ENCODE results near the gene TSTD1. TPM values are rescaled to one million over a fixed set of nuclear protein-coding genes. Genes with fewer than 3 reads are reported as not detected.
"Not testable (repeated sequence)": the region's sequence is repeated elsewhere in the genome, so short reads cannot be mapped to it uniquely, and the experiment has no call there.

Gene TSTD1
- total and polyA plus RNA-seq, 9 donors: 13.6 to 200 (median 50.3) TPM

DNA sequence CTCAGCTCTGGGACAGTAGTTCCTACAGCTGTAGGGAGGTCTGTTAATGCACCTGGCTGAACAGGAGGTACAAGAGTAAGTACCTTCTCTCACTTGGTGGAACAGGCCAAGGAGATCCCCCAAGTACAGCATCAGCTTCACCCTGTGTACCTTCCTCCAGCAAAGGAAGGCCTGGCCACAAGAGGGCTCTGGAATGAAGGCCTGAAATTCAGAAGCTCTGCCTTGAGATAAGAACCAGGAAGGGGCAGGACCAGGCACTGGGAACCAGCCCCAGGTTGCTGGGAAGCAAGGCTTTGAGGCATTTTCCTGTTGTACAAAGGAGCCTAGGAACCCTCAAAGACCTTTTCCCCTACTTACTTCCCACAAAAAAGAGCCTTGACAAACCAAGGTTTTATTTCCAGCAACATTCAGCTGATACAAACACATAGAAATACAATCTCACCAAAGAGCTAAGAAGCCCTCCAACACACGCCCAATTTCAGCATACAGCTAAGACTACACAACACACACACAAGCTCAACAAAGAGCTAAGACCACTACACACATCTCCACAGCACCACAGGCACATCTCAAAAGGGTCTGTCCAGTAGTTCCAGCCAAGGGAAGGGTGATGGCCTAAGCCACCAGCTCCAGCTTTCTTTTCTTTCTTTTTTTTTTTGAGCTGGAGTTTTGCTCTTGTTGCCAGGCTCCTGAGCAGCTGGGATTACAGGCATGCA lies 41.3 kb downstream of the TSTD1 start:
- peak; percentile 43 to 67 (median 63) for DNase-seq
- H3K4me3 ChIP-seq: no peak overlapping the region
- H3K36me3 ChIP-seq: no peaks in the 10 kb centered on the region
- H3K9me3 ChIP-seq: no peaks in the 10 kb centered on the region
- TF ChIP-seq CTCF (IDR thresholded peaks at IDR 0.05) (peak in 2 of 3 donors; percentile 9 to 15), POLR2A (IDR thresholded peaks at IDR 0.05) (no peak)
- no peaks in the 10 kb centered on the region for H3K27me3 ChIP-seq
- peak overlapping the region in 1 of 2 donors; percentile 29 for H3K27ac ChIP-seq
- WGBS, 3 donors: 47 to 69% (median 69%) methylated on average over 1 of the region's 1 CpG
- intact Hi-C loops (cut with DNase I): loop anchor here in 3 of 4 donors (5.0 to 10.0 kb wide), 3 partner anchors 45 to 273 kb away; partner anchors contain the start of gene KLHDC9 (in 2 of the 3)
- H3K4me1 ChIP-seq (ENCODE audit: insufficient read depth): no peaks in the 10 kb centered on the region

DNA sequence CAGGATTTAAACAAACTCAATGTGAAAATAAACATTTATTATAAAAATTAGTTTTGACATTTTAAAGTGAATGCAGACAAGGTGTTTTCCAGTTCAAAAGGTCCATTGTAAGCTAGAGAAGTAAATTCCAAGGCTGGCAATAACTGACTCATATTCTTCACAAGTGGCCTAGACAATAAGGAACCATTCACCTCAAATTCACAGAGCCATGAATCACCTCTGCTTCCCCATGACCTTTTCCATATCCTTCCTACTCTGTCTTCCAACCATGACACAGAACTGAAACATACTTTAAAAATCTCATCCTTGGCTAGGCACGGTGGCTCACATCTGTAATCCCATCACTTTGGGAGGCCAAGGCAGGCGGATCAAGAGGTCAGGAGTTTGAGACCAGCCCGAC lies 42.6 kb downstream of the TSTD1 start:
- Histone ChIP-seq H3K27ac (no peak overlapping the region), H3K4me1 (ENCODE audit: insufficient read depth) (no peaks in the 10 kb centered on the region), H3K27me3 (no peaks in the 10 kb centered on the region), H3K9me3 (no peaks in the 10 kb centered on the region), H3K4me3 (no peak overlapping the region), H3K36me3 (no peaks in the 10 kb centered on the region)
- WGBS, 3 donors: 77 to 90% (median 83%) methylated on average over 3 of the region's 3 CpGs
- DNase-seq: no peak
- intact Hi-C loops (cut with DNase I): loop anchor here in 3 of 4 donors (5.0 to 10.0 kb wide), 3 partner anchors 46 to 271 kb away; partner anchors contain the start of gene KLHDC9 (in 2 of the 3)
- TF ChIP-seq POLR2A (IDR thresholded peaks at IDR 0.05): no peak
- no peak for TF ChIP-seq EP300 (IDR thresholded peaks at IDR 0.05)
- no peak for TF ChIP-seq CTCF (IDR thresholded peaks at IDR 0.05)

GRCh38 chr1:160993544-160994193 lies 45.1 kb downstream of the TSTD1 start:
- Histone ChIP-seq H3K9me3 (no peaks in the 10 kb centered on the region), H3K27ac (no peak overlapping the region), H3K4me1 (ENCODE audit: insufficient read depth) (no peaks in the 10 kb centered on the region), H3K27me3 (no peaks in the 10 kb centered on the region), H3K36me3 (no peaks in the 10 kb centered on the region), H3K4me3 (no peak overlapping the region)
- no peak for DNase-seq
- intact Hi-C loops (cut with DNase I): loop anchor here in 3 of 4 donors (2.0 to 10.0 kb wide), 4 partner anchors 101 to 269 kb away; partner anchors contain the start of gene KLHDC9 (in 2 of the 3)
- 73 to 74% (median 73%) methylated on average over 14 of the region's 14 CpGs for WGBS, 3 donors
- TF ChIP-seq CTCF (IDR thresholded peaks at IDR 0.05) (peak in 1 of 3 donors; percentile 41), POLR2A (IDR thresholded peaks at IDR 0.05) (no peak)

DNA sequence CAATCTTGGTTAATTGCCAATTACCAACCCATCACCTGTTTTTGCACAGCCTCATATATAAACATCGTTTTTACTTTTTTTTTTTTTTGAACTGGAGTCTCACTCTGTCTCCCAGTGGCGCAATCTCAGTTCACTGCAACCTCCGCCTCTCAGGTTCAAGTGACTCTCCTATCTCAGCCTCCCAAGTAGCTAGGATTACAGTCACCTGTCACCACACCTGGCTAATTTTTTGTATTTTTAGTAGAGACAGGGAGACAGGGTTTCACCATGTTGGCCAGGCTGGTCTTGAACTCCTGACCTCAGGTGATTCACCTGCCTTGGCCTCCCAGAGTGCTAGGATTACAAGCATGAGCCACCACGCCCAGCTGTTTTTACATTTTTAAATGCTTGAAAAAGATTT lies 46.7 kb downstream of the TSTD1 start:
- DNase-seq; H3K4me3 ChIP-seq; H3K27me3 ChIP-seq; H3K4me1 ChIP-seq (ENCODE audit: insufficient read depth); H3K27ac ChIP-seq; H3K9me3 ChIP-seq; H3K36me3 ChIP-seq: not testable (repeated sequence)
- 84 to 85% (median 85%) methylated on average over 4 of the region's 4 CpGs for WGBS, 3 donors
- intact Hi-C loops (cut with DNase I): loop anchor here in 3 of 4 donors (5.0 to 10.0 kb wide), 3 partner anchors 103 to 267 kb away; partner anchors contain the start of gene KLHDC9 (in 2 of the 3)

Small RNA genes lying within 50 kb of the gene (small RNA-seq; reads per million reads assigned to genes)
- not detected for gene AL591806.2

Other genes with a start within 250 kb of the TSTD1 start
- gene LY9, start 242.8 kb downstream of the TSTD1 start, total RNA-seq: under 1 TPM in 5 of 7 donors, not detected in 2; 0.15 to 0.90 (median 0.45) TPM
- gene LY9, start 242.8 kb downstream of the TSTD1 start, polyA plus RNA-seq: 1 to 10 TPM in 1 of 2 donors, under 1 TPM in 1; 0.24 to 2.9 TPM
- gene CD244, start 176.1 kb downstream of the TSTD1 start, total RNA-seq: 1 to 10 TPM in 2 of 7 donors, under 1 TPM in 5; 0.45 to 3.1 (median 0.51) TPM
- gene CD244, start 176.1 kb downstream of the TSTD1 start, polyA plus RNA-seq: 1 to 10 TPM in 1 of 2 donors, under 1 TPM in 1; 0.75 to 2.8 TPM
- gene ITLN1, start 153.8 kb downstream of the TSTD1 start, total RNA-seq: 1,000 to 10,000 TPM in 1 of 7 donors, 10 to 100 TPM in 1, 1 to 10 TPM in 4, under 1 TPM in 1; 0.48 to 1,183 (median 2.0) TPM
- gene ITLN1, start 153.8 kb downstream of the TSTD1 start, polyA plus RNA-seq: 10 to 100 TPM in 1 of 2 donors, 1 to 10 TPM in 1; 4.5 to 44.1 TPM
- gene ITLN2, start 84.2 kb downstream of the TSTD1 start, total RNA-seq: 1 to 10 TPM in 6 of 7 donors, under 1 TPM in 1; 0.53 to 7.2 (median 2.1) TPM
- 1 to 10 TPM; 3.4 to 7.6 TPM for gene ITLN2, start 84.2 kb downstream of the TSTD1 start, polyA plus RNA-seq
- 10 to 100 TPM; 14.8 to 62.7 (median 34.9) TPM for gene F11R, start 17.8 kb downstream of the TSTD1 start, total RNA-seq
- gene F11R, start 17.8 kb downstream of the TSTD1 start, polyA plus RNA-seq: 10 to 100 TPM; 26.1 to 68.5 TPM
- gene USF1, start 7.0 kb upstream of the TSTD1 start, total RNA-seq: 10 to 100 TPM; 28.1 to 49.6 (median 44.0) TPM
- gene USF1, start 7.0 kb upstream of the TSTD1 start, polyA plus RNA-seq: 10 to 100 TPM; 38.8 to 54.8 TPM
- 1 to 10 TPM; 1.7 to 6.3 (median 2.8) TPM for gene ARHGAP30, start 30.9 kb upstream of the TSTD1 start, total RNA-seq
- 1 to 10 TPM; 1.6 to 9.3 TPM for gene ARHGAP30, start 30.9 kb upstream of the TSTD1 start, polyA plus RNA-seq
- 1 to 10 TPM in 1 of 7 donors, under 1 TPM in 4, not detected in 2; 0.15 to 4.4 (median 0.26) TPM for gene NECTIN4, start 50.6 kb upstream of the TSTD1 start, total RNA-seq
- gene NECTIN4, start 50.6 kb upstream of the TSTD1 start, polyA plus RNA-seq: under 1 TPM in 1 of 2 donors, not detected in 1; 0.07 TPM
- 10 to 100 TPM in 2 of 7 donors, 1 to 10 TPM in 5; 5.5 to 23.3 (median 7.5) TPM for gene KLHDC9, start 59.4 kb upstream of the TSTD1 start, total RNA-seq
- gene KLHDC9, start 59.4 kb upstream of the TSTD1 start, polyA plus RNA-seq: 1 to 10 TPM; 7.1 to 7.3 TPM
- gene PFDN2, start 79.1 kb upstream of the TSTD1 start, total RNA-seq: 10 to 100 TPM; 18.1 to 54.0 (median 46.9) TPM
- gene PFDN2, start 79.1 kb upstream of the TSTD1 start, polyA plus RNA-seq: 10 to 100 TPM; 66.6 to 94.4 TPM
- gene NIT1, start 79.1 kb upstream of the TSTD1 start, total RNA-seq: 10 to 100 TPM; 25.4 to 37.1 (median 33.7) TPM
- 10 to 100 TPM; 36.7 to 37.5 TPM for gene NIT1, start 79.1 kb upstream of the TSTD1 start, polyA plus RNA-seq
- 10 to 100 TPM; 19.0 to 40.2 (median 38.1) TPM for gene DEDD, start 93.7 kb upstream of the TSTD1 start, total RNA-seq
- 10 to 100 TPM; 35.2 to 53.9 TPM for gene DEDD, start 93.7 kb upstream of the TSTD1 start, polyA plus RNA-seq
- gene UFC1, start 115.0 kb upstream of the TSTD1 start, total RNA-seq: 100 to 1,000 TPM in 3 of 7 donors, 10 to 100 TPM in 4; 63.2 to 111 (median 96.1) TPM
- 100 to 1,000 TPM; 131 to 209 TPM for gene UFC1, start 115.0 kb upstream of the TSTD1 start, polyA plus RNA-seq
- 10 to 100 TPM; 16.7 to 41.9 (median 38.5) TPM for gene USP21, start 120.5 kb upstream of the TSTD1 start, total RNA-seq
- gene USP21, start 120.5 kb upstream of the TSTD1 start, polyA plus RNA-seq: 10 to 100 TPM; 29.2 to 32.0 TPM
- 10 to 100 TPM; 20.1 to 37.9 (median 24.2) TPM for gene PPOX, start 127.5 kb upstream of the TSTD1 start, total RNA-seq
- gene PPOX, start 127.5 kb upstream of the TSTD1 start, polyA plus RNA-seq: 10 to 100 TPM; 21.1 to 29.6 TPM
- gene B4GALT3, start 138.5 kb upstream of the TSTD1 start, total RNA-seq: 10 to 100 TPM; 23.1 to 40.6 (median 28.8) TPM
- 10 to 100 TPM; 24.2 to 44.0 TPM for gene B4GALT3, start 138.5 kb upstream of the TSTD1 start, polyA plus RNA-seq
- gene ADAMTS4, start 160.1 kb upstream of the TSTD1 start, total RNA-seq: 100 to 1,000 TPM in 4 of 7 donors, 10 to 100 TPM in 3; 40.7 to 437 (median 103) TPM
- gene ADAMTS4, start 160.1 kb upstream of the TSTD1 start, polyA plus RNA-seq: 10 to 100 TPM in 1 of 2 donors, under 1 TPM in 1; 0.90 to 19.4 TPM
- 100 to 1,000 TPM in 4 of 7 donors, 10 to 100 TPM in 3; 90.7 to 137 (median 105) TPM for gene NDUFS2, start 163.4 kb upstream of the TSTD1 start, total RNA-seq
- 100 to 1,000 TPM in 1 of 2 donors, 10 to 100 TPM in 1; 76.2 to 140 TPM for gene NDUFS2, start 163.4 kb upstream of the TSTD1 start, polyA plus RNA-seq
- 10 to 100 TPM in 4 of 7 donors, 1 to 10 TPM in 3; 7.1 to 38.0 (median 19.3) TPM for gene FCER1G, start 176.3 kb upstream of the TSTD1 start, total RNA-seq
- 100 to 1,000 TPM in 1 of 2 donors, 10 to 100 TPM in 1; 38.3 to 270 TPM for gene FCER1G, start 176.3 kb upstream of the TSTD1 start, polyA plus RNA-seq
- gene APOA2, start 184.7 kb upstream of the TSTD1 start, total RNA-seq: 1 to 10 TPM in 1 of 7 donors, under 1 TPM in 1, not detected in 5; 0.85 to 4.3 TPM
- not detected for gene APOA2, start 184.7 kb upstream of the TSTD1 start, polyA plus RNA-seq
- gene TOMM40L, start 187.1 kb upstream of the TSTD1 start, total RNA-seq: 10 to 100 TPM in 1 of 7 donors, 1 to 10 TPM in 6; 2.4 to 15.2 (median 7.5) TPM
- 10 to 100 TPM in 1 of 2 donors, 1 to 10 TPM in 1; 3.7 to 10.4 TPM for gene TOMM40L, start 187.1 kb upstream of the TSTD1 start, polyA plus RNA-seq
- gene NR1I3, start 199.2 kb upstream of the TSTD1 start, total RNA-seq: not detected
- gene NR1I3, start 199.2 kb upstream of the TSTD1 start, polyA plus RNA-seq: not detected
- gene PCP4L1, start 219.8 kb upstream of the TSTD1 start, total RNA-seq: 10 to 100 TPM in 1 of 7 donors, 1 to 10 TPM in 5, under 1 TPM in 1; 0.69 to 20.2 (median 1.7) TPM
- gene PCP4L1, start 219.8 kb upstream of the TSTD1 start, polyA plus RNA-seq: 1 to 10 TPM; 2.6 to 9.4 TPM

All from ovary (tissue), 9 donors.